ENCODE measurements around the gene DCTN4. TPM values are rescaled to one million over a fixed set of nuclear protein-coding genes. Genes with fewer than 3 reads are reported as not detected.

DCTN4 gene
- polyA plus RNA-seq, 2 of the 4 experiments (the other 2 are of a cell fraction): 18.7 to 38.4 TPM

DNA sequence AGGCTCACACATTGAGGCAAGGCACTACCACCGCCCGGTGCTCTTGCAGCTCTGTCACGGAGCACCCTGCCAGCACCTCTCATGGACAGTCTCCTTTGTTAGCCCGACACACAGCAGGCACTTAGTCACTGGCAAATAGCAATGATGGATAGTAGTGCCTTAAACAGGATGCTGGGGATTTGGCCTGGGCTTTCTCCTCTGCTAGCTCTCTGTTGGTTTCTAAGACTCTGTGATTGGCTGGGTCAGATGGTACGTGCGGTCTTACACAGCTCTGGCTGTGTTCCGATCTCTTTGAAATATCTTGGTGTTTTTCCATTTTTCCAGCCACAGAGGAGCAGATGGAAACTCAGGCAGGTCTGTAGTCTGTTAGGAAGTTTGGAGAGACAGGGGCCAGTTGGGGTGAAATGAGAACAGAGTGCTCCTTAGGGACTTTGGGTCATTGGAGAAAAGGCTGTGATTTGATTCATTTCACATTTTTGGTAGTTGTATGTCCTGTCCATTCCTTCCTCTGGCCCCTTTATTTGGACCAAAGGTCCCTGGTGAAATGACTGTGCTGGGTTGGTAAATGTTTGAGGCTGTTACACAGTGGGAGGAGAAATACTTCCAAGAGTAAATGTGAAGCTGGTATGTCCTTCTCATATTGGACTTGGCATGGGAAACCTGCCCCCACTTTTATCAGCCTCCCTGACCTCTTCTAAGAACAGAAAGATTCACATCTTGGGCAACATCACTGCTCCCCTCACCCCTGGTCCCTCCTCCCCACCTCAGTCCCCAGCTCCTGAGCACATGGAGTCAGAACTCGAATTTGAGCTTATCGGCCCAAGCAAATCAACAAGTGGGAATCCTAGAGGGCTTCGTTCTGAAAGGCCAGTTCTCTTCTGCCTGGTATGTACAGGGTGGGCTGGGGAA, 23.1 kb upstream of the DCTN4 start:
- TF ChIP-seq ZC3H11A (IDR thresholded peaks at IDR 0.05): no peak
- TF ChIP-seq GATA3 (IDR thresholded peaks at IDR 0.05; ENCODE audit: borderline replicate concordance): no peak
- TF ChIP-seq HDAC2 (IDR thresholded peaks at IDR 0.05): no peak
- no peak for TF ChIP-seq NR3C1 (IDR thresholded peaks at IDR 0.05)
- no peak for TF ChIP-seq RAD21 (conservative IDR thresholded peaks at IDR 0.05 in 1 of 2, IDR thresholded peaks at IDR 0.05 in 1 of 2)
- FAIRE-seq (no peak), ATAC-seq (no peak), DNase-seq (ENCODE audit: low read depth in 1 of 2, low spot score in 1 of 2) (no peak)
- peaks cover 11% of the 10 kb centered on the region; the same call in 2 of the 3 replicates for H3K9me3 ChIP-seq
- ChIA-PET CTCF (interaction anchor here (1.3 to 3.5 kb wide), 2 partner anchors 19 to 24 kb away, joined by 3 to 16 read pairs; no protein-coding TSS in a partner anchor), POLR2A (no interaction called here)
- H3K4me3 ChIP-seq: no peak overlapping the region
- H3K4me2 ChIP-seq: no peak overlapping the region
- WGBS (ENCODE audit: missing lambda C conversion rate): 84% methylated on average over 10 of the region's 10 CpGs
- peaks cover 9% of the 10 kb centered on the region for H3K4me1 ChIP-seq
- H3K27ac ChIP-seq: no peak overlapping the region

DNA sequence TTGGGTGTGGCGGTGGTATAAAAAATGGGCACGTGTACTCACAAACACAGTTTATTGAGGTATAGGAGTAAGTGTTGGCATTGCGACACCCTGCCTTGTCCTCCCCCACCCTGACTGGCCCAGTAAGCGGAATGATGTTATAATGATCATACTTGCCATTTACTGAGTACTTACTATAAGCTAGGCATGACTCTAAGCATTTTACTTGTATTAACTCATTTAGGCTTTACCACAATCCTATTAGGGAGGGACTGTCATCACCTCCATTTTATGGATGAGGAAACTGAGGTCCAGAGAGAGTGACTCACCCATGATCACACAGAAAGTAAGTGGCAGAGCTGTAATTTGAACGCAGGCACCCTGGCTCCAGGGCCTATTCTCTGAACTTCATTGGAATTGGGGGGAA, 22.0 kb upstream of the DCTN4 start:
- FAIRE-seq (no peak), ATAC-seq (no peak), DNase-seq (ENCODE audit: low read depth in 1 of 2, low spot score in 1 of 2) (no peak)
- H3K4me3 ChIP-seq: no peak overlapping the region
- ChIA-PET POLR2A (no interaction called here), CTCF (interaction anchor here (1.0 to 3.5 kb wide), 3 partner anchors 8 to 23 kb away, joined by 3 to 16 read pairs (median 4); no protein-coding TSS in a partner anchor)
- peaks cover 9% of the 10 kb centered on the region for H3K4me1 ChIP-seq
- no peak overlapping the region for H3K27ac ChIP-seq
- 90% methylated on average over 5 of the region's 5 CpGs for WGBS (ENCODE audit: missing lambda C conversion rate)
- H3K9me3 ChIP-seq: peaks cover 4% of the 10 kb centered on the region; the same call in 1 of the 3 replicates
- H3K4me2 ChIP-seq: no peak overlapping the region
- TF ChIP-seq NPAS2 (CRISPR knock-in tag; IDR thresholded peaks at IDR 0.05; ENCODE audit: borderline replicate concordance) (no peak), HOXB5 (CRISPR knock-in tag; IDR thresholded peaks at IDR 0.05) (no peak), JUNB (IDR thresholded peaks at IDR 0.05) (no peak), CHD4 (IDR thresholded peaks at IDR 0.05; ENCODE audit: borderline replicate concordance) (no peak), EP300 (IDR thresholded peaks at IDR 0.05) (no peak), FOSB (CRISPR knock-in tag; IDR thresholded peaks at IDR 0.05) (no peak), MAZ (IDR thresholded peaks at IDR 0.05; ENCODE audit: borderline replicate concordance, low read depth, low read length) (no peak), ZC3H11A (IDR thresholded peaks at IDR 0.05) (no peak), POLR2A (IDR thresholded peaks at IDR 0.05; ENCODE audit: low read length) (no peak), KDM5A (IDR thresholded peaks at IDR 0.05) (no peak), FOXS1 (CRISPR knock-in tag; IDR thresholded peaks at IDR 0.05) (no peak)
- TF ChIP-seq, protein P1, sequence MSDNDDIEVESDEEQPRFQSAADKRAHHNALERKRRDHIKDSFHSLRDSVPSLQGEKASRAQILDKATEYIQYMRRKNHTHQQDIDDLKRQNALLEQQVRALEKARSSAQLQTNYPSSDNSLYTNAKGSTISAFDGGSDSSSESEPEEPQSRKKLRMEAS (IDR thresholded peaks at IDR 0.05): no peak
- TF ChIP-seq, protein P2, sequence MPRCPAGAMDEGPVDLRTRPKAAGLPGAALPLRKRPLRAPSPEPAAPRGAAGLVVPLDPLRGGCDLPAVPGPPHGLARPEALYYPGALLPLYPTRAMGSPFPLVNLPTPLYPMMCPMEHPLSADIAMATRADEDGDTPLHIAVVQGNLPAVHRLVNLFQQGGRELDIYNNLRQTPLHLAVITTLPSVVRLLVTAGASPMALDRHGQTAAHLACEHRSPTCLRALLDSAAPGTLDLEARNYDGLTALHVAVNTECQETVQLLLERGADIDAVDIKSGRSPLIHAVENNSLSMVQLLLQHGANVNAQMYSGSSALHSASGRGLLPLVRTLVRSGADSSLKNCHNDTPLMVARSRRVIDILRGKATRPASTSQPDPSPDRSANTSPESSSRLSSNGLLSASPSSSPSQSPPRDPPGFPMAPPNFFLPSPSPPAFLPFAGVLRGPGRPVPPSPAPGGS (IDR thresholded peaks at IDR 0.05): no peak
- TF ChIP-seq, protein P3, sequence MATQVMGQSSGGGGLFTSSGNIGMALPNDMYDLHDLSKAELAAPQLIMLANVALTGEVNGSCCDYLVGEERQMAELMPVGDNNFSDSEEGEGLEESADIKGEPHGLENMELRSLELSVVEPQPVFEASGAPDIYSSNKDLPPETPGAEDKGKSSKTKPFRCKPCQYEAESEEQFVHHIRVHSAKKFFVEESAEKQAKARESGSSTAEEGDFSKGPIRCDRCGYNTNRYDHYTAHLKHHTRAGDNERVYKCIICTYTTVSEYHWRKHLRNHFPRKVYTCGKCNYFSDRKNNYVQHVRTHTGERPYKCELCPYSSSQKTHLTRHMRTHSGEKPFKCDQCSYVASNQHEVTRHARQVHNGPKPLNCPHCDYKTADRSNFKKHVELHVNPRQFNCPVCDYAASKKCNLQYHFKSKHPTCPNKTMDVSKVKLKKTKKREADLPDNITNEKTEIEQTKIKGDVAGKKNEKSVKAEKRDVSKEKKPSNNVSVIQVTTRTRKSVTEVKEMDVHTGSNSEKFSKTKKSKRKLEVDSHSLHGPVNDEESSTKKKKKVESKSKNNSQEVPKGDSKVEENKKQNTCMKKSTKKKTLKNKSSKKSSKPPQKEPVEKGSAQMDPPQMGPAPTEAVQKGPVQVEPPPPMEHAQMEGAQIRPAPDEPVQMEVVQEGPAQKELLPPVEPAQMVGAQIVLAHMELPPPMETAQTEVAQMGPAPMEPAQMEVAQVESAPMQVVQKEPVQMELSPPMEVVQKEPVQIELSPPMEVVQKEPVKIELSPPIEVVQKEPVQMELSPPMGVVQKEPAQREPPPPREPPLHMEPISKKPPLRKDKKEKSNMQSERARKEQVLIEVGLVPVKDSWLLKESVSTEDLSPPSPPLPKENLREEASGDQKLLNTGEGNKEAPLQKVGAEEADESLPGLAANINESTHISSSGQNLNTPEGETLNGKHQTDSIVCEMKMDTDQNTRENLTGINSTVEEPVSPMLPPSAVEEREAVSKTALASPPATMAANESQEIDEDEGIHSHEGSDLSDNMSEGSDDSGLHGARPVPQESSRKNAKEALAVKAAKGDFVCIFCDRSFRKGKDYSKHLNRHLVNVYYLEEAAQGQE (IDR thresholded peaks at IDR 0.05): no peak
- TF ChIP-seq, protein P4, sequence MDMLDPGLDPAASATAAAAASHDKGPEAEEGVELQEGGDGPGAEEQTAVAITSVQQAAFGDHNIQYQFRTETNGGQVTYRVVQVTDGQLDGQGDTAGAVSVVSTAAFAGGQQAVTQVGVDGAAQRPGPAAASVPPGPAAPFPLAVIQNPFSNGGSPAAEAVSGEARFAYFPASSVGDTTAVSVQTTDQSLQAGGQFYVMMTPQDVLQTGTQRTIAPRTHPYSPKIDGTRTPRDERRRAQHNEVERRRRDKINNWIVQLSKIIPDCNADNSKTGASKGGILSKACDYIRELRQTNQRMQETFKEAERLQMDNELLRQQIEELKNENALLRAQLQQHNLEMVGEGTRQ (IDR thresholded peaks at IDR 0.05): no peak
- TF ChIP-seq, protein P5, sequence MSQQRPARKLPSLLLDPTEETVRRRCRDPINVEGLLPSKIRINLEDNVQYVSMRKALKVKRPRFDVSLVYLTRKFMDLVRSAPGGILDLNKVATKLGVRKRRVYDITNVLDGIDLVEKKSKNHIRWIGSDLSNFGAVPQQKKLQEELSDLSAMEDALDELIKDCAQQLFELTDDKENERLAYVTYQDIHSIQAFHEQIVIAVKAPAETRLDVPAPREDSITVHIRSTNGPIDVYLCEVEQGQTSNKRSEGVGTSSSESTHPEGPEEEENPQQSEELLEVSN (IDR thresholded peaks at IDR 0.05; ENCODE audit: borderline replicate concordance, low read depth): no peak
- TF ChIP-seq, protein P6, sequence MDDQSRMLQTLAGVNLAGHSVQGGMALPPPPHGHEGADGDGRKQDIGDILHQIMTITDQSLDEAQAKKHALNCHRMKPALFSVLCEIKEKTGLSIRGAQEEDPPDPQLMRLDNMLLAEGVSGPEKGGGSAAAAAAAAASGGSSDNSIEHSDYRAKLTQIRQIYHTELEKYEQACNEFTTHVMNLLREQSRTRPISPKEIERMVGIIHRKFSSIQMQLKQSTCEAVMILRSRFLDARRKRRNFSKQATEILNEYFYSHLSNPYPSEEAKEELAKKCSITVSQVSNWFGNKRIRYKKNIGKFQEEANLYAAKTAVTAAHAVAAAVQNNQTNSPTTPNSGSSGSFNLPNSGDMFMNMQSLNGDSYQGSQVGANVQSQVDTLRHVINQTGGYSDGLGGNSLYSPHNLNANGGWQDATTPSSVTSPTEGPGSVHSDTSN (IDR thresholded peaks at IDR 0.05): no peak
